HepG2 (cell line): ENCODE measurements around the gene DDR1. TPM values are rescaled to one million over a fixed set of nuclear protein-coding genes. Genes with fewer than 3 reads are reported as not detected.

ENCODE experiments used
- ATAC-seq: fragments of 200-7000 bp; cut with Tn5 transposase; 3 replicates; pipeline ENCODE4 v1.9.1; 2020; ENCODE audit warnings: mild to moderate bottlenecking, moderate library complexity
- BruUV-seq: library from RNA; stranded (reverse); fragments of 400-500 nt; replicated peaks from 2 replicates; lab custom pipeline; 2021; lab: Mats Ljungman, UMichigan
- CTCF ChIA-PET: fragments of 300-600 bp; formaldehyde crosslinking; extraction: SDS; loops from one replicate; lab custom pipeline; 2021; ENCODE audit warnings: low total read pairs, inconsistent platforms, low intra/inter-chr PET ratio; lab: Yijun Ruan, JAX
- POLR2A ChIA-PET: fragments of 350-600 bp; sonication (Branson Sonifier 250); formaldehyde crosslinking; loops from one replicate; lab custom pipeline; 2020; ENCODE audit warnings: antibody characterized with exemption, inconsistent platforms; lab: Yijun Ruan, JAX
- DNase-seq: peaks from one replicate; pipeline ENCODE4 v3.0.0-alpha.2; 2015; ENCODE audit warnings: low spot score
- FAIRE-seq: peaks from 3 replicates; lab custom pipeline; 2011; peaks lifted over from hg19 to GRCh38; lab: Jason Lieb, UNC
- H2AFZ ChIP-seq: one replicate; pipeline ENCODE4 v1.6.1; 2011; ENCODE audit warnings: low read length, inconsistent platforms
- H3K27ac ChIP-seq: fragments of 300-600 bp; 3 replicates; pipeline ENCODE4 v1.8.0; 2011; ENCODE audit warnings: mixed run types, mild to moderate bottlenecking, mixed read lengths, low read length, inconsistent platforms; ENCODE audit not compliant: insufficient read depth; ENCODE audit errors: extremely low read length
- H3K27me3 ChIP-seq, 2 experiments: fragments of 200-600 bp in 1 of 2; 2 replicates in 1 of 2; 3 replicates in 1 of 2; pipeline versions ENCODE4 v1.6.0 to v1.8.0; 2011; ENCODE audit warnings: low read length in 2 of 2, mild to moderate bottlenecking in 2 of 2, moderate library complexity in 2 of 2, inconsistent platforms in 1 of 2; ENCODE audit not compliant: insufficient read depth in 2 of 2, control insufficient read depth in 1 of 2
- H3K36me3 ChIP-seq, 2 experiments: fragments of 200-600 bp in 1 of 2; replicated peaks in 1 of 2; 2 replicates in 1 of 2; 3 replicates in 1 of 2; pipeline versions ENCODE4 v1.5.1 to v1.8.0; 2011; ENCODE audit warnings: low read length in 2 of 2, inconsistent platforms in 1 of 2; ENCODE audit not compliant: insufficient read depth in 2 of 2, control insufficient read depth in 1 of 2
- H3K4me1 ChIP-seq: 2 replicates; pipeline ENCODE4 v1.5.1; 2012; ENCODE audit warnings: low read length, inconsistent platforms; ENCODE audit not compliant: insufficient read depth
- H3K4me2 ChIP-seq: 2 replicates; pipeline ENCODE4 v1.6.0; 2011; ENCODE audit warnings: low read depth, low read length, inconsistent platforms
- H3K4me3 ChIP-seq, 3 experiments: fragments of 200-600 bp in 1 of 3; sonication (generic), shearing (Covaris generic) in 1 of 3; replicated peaks in 1 of 3; 2 replicates each; pipeline ENCODE4 v1.5.1; 2011 to 2016; ENCODE audit warnings: low read length in 3 of 3, inconsistent platforms in 2 of 3, low read depth in 2 of 3, mild to moderate bottlenecking in 2 of 3, control low read depth in 1 of 3, mixed read lengths in 1 of 3; ENCODE audit not compliant: insufficient read depth in 1 of 3
- H3K79me2 ChIP-seq: one replicate; pipeline ENCODE4 v1.6.1; 2011; ENCODE audit warnings: low read length, inconsistent platforms; ENCODE audit not compliant: insufficient read depth
- H3K9ac ChIP-seq: 2 replicates; pipeline ENCODE4 v1.6.0; 2011; ENCODE audit warnings: mild to moderate bottlenecking, low read depth, low read length, inconsistent platforms; ENCODE audit not compliant: insufficient read depth
- H3K9me3 ChIP-seq: 2 replicates; pipeline ENCODE4 v1.5.1; 2012; ENCODE audit warnings: mild to moderate bottlenecking, low read length
- H4K20me1 ChIP-seq: 2 replicates; pipeline ENCODE4 v1.6.0; 2011; ENCODE audit warnings: inconsistent platforms, mild to moderate bottlenecking, low read length, moderate library complexity; ENCODE audit not compliant: insufficient read depth
- ARID4A ChIP-seq: sonication (generic); formaldehyde crosslinking; IDR thresholded peaks from 2 replicates; pipeline ENCODE4 v1.5.0; 2020; ENCODE audit warnings: mild to moderate bottlenecking, missing genetic modification reagents, borderline replicate concordance
- ATF7 ChIP-seq, 2 experiments: fragments of 450-650 bp in 1 of 2; sonication (generic) in 1 of 2; formaldehyde crosslinking in 1 of 2; IDR thresholded peaks; 2 replicates each; pipeline versions ENCODE4 v1.4.0 to v1.6.1; 2016 to 2020; ENCODE audit warnings: antibody characterized with exemption in 1 of 2, mild to moderate bottlenecking in 1 of 2, missing genetic modification reagents in 1 of 2
- HNF1A ChIP-seq, 2 experiments: sonication (generic) in 1 of 2; formaldehyde crosslinking in 1 of 2; IDR thresholded peaks; 2 replicates each; pipeline versions ENCODE4 v1.4.0 to v1.6.1; 2016 to 2020; ENCODE audit warnings: borderline replicate concordance in 1 of 2, low read depth in 1 of 2, mild to moderate bottlenecking in 1 of 2, missing genetic modification reagents in 1 of 2
- IRF2 ChIP-seq: IDR thresholded peaks from 2 replicates; pipeline ENCODE4 v1.6.1; 2018; ENCODE audit warnings: missing genetic modification reagents, missing compliant biosample characterization
- LBX2 ChIP-seq: sonication (generic); formaldehyde crosslinking; IDR thresholded peaks from 2 replicates; pipeline ENCODE4 v1.5.0; 2020; ENCODE audit warnings: missing genetic modification reagents, mild to moderate bottlenecking, borderline replicate concordance
- POLR2G ChIP-seq: fragments of 200-400 bp; formaldehyde crosslinking; IDR thresholded peaks from 2 replicates; pipeline ENCODE4 v1.6.1; 2018; ENCODE audit warnings: mild to moderate bottlenecking, low read depth, low read length, moderate library complexity
- ZFP90 ChIP-seq: sonication (generic); formaldehyde crosslinking; IDR thresholded peaks from 2 replicates; pipeline ENCODE4 v1.8.0; 2022; ENCODE audit warnings: missing genetic modification reagents, mild to moderate bottlenecking, inconsistent platforms, borderline replicate concordance
- ZNF558 ChIP-seq: sonication (generic); formaldehyde crosslinking; IDR thresholded peaks from 2 replicates; pipeline ENCODE4 v1.9.0; 2022; ENCODE audit warnings: mild to moderate bottlenecking, missing genetic modification reagents, borderline replicate concordance
- WGBS: methylation state at CpG from one replicate; pipeline ENCODE4 v1.1.6; 2017; ENCODE audit warnings: low lambda C conversion rate; 5-methylcytosine and 5-hydroxymethylcytosine counted together
- in situ Hi-C: cut with HindIII; loops from 2 replicates; pipeline ENCODE4 v1.10.0; 2017; ENCODE audit warnings: low pct_unique_long_range_greater_than_20kb; ENCODE audit not compliant: extremely low pct_ligation_motif_present
- intact Hi-C: fragments of 100-400 bp; cut with micrococcal nuclease; formaldehyde crosslinking; loops from one replicate; pipeline ENCODE4 v1.10.0; 2022; ENCODE audit not compliant: unreplicated experiment
- polyA plus RNA-seq, 8 experiments: library from polyadenylated mRNA; depleted of rRNA in 3 of 8; stranded (reverse) in 7 of 8; unstranded in 1 of 8; fragments of >200 nt; fragmentation: Illumina TruSeq in 4 of 8; extraction: Trizol in 4 of 8; gene quantifications; 2 replicates each; pipeline versions ENCODE4 v1.2.1 to v1.2.3, GENCODE V29; 2011 to 2016; ENCODE audit warnings: low read depth in 4 of 8, missing spikeins in 1 of 8, mixed read lengths in 1 of 8; ENCODE audit not compliant: insufficient read depth in 1 of 8
- total RNA-seq, 5 experiments: library from RNA; depleted of rRNA; stranded (reverse); fragments of >200 nt; fragmentation: Illumina TruSeq; extraction: Trizol; gene quantifications; 2 replicates each; pipeline ENCODE4 v1.2.3, GENCODE V29; 2016; ENCODE audit warnings: low read depth in 1 of 5

The DDR1 gene
- total and polyA plus RNA-seq, 2 of the 13 experiments (the other 11 are each of a cell fraction or from before 2014, with no cell fraction given): 16.7 to 20.2 TPM

GRCh38 chr6:30935018-30935417 lies 50.7 kb downstream of the DDR1 start:
- Histone ChIP-seq H3K79me2 (no peaks in the 10 kb centered on the region), H3K27ac (no peak overlapping the region), H3K9ac (no peak overlapping the region), H3K9me3 (no peaks in the 10 kb centered on the region), H2AFZ (no peak overlapping the region), H3K4me2 (no peak overlapping the region), H3K4me1 (peaks cover 1% of the 10 kb centered on the region; the same call in 1 of the 2 replicates), H4K20me1 (no peaks in the 10 kb centered on the region), H3K36me3 (no peaks in the 10 kb centered on the region), H3K27me3 (peaks cover 4 to 49% of the 10 kb centered on the region in 2 experiments; a peak in 3 of 5 replicates), H3K4me3 (no peak overlapping the region)
- BruUV-seq: no TSS peak
- DNase-seq: no peak
- FAIRE-seq: no peak
- TF ChIP-seq LBX2 (CRISPR knock-in tag): no peak
- WGBS: 0% methylated on average over 3 of the region's 3 CpGs
- no peak for ATAC-seq
- intact Hi-C loops: no loop called here
- ChIA-PET POLR2A (no interaction called here), CTCF (no interaction called here)
- in situ Hi-C loops: no loop called here

- CTCF ChIA-PET: no interaction called here
- no peaks in the 10 kb centered on the region for H3K9me3 ChIP-seq
- no peaks in the 10 kb centered on the region for H3K79me2 ChIP-seq
- peaks cover 4 to 44% of the 10 kb centered on the region in 2 experiments; a peak in 4 of 5 replicates for H3K27me3 ChIP-seq
- no peak overlapping the region for H3K4me2 ChIP-seq
- POLR2A ChIA-PET: no interaction called here
- no peak for ATAC-seq
- H2AFZ ChIP-seq: no peak overlapping the region
- no peak overlapping the region for H3K4me3 ChIP-seq
- H3K27ac ChIP-seq: no peak overlapping the region
- no peaks in the 10 kb centered on the region for H3K36me3 ChIP-seq
- BruUV-seq: no TSS peak
- WGBS: 18% methylated on average over 6 of the region's 6 CpGs
- H4K20me1 ChIP-seq: no peaks in the 10 kb centered on the region
- no peak overlapping the region for H3K9ac ChIP-seq
- FAIRE-seq: no peak
- intact Hi-C loops: no loop called here
- peaks cover 10% of the 10 kb centered on the region for H3K4me1 ChIP-seq
- no peak for DNase-seq
- in situ Hi-C loops: no loop called here
- TF ChIP-seq ZNF558 (CRISPR knock-in tag): no peak
- TF ChIP-seq HNF1A (IDR thresholded peaks at IDR 0.05; ENCODE audit: low read depth): no peak
- no peak for TF ChIP-seq HNF1A (CRISPR knock-in tag; IDR thresholded peaks at IDR 0.05; ENCODE audit: borderline replicate concordance)
- TF ChIP-seq IRF2 (CRISPR knock-in tag): no peak
- no peak for TF ChIP-seq ATF7 (IDR thresholded peaks at IDR 0.05)
- TF ChIP-seq ATF7 (CRISPR knock-in tag; IDR thresholded peaks at IDR 0.05): no peak
- no peak for TF ChIP-seq ZFP90 (CRISPR knock-in tag)
- no peak for TF ChIP-seq POLR2G
- TF ChIP-seq ARID4A (CRISPR knock-in tag): no peak
Measured at GRCh38 chr6:30937265-30937664, 52.9 kb downstream of the DDR1 start.
